GM12892 (cell line): ENCODE data around the gene SLC6A20.

Source experiments
- POLR2A ChIP-seq: IDR thresholded peaks from 2 replicates; pipeline ENCODE4 v1.6.1; 2011; ENCODE audit warnings: low read depth, low read length, control low read depth
- POLR2AphosphoS5 ChIP-seq: IDR thresholded peaks from 2 replicates; pipeline ENCODE4 v1.6.1; 2011; ENCODE audit warnings: low read depth, low read length, control low read depth

DNA sequence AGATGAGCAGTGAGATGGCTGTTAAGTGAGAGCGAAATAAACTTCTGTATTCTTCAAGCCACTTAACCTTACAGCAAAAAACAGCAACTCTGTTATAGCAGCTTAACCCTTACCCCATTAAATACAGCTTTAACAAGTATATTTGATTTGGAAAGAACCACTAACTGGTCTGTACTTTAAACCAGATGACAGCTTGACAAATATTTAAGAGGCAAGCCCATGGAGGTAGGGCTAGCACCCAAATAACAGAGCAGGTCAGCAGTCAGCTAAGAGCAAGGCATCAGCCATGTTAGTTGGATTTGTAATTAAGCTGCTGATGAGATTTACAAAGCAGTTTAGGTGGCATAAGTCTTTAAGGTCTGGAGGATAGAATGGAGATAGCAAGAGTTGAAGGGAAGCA is 42.1 kb upstream of the SLC6A20 start:
- no peak for TF ChIP-seq POLR2A
- no peak for TF ChIP-seq POLR2AphosphoS5
